Right renal cortex interstitium (tissue), 3 donors: Measurements from ENCODE around the gene ZFY. TPM values are rescaled to one million over a fixed set of nuclear protein-coding genes. Genes with fewer than 3 reads are reported as not detected.

Experiments used
- DNase-seq, 3 donors: peaks; one replicate each; pipeline ENCODE4 v3.0.0-alpha.2; 2013; ENCODE audit warnings: low read depth in 3 of 3, low spot score in 2 of 3
- polyA plus RNA-seq, 3 donors: library from polyadenylated mRNA; unstranded; fragments of 120-200 nt; gene quantifications; one replicate each; pipeline ENCODE4 v1.2.1, GENCODE V29; 2013; ENCODE audit not compliant: insufficient read length in 3 of 3

Gene ZFY
- 10 to 100 TPM; 17.2 to 17.6 (median 17.6) TPM for polyA plus RNA-seq

DNA sequence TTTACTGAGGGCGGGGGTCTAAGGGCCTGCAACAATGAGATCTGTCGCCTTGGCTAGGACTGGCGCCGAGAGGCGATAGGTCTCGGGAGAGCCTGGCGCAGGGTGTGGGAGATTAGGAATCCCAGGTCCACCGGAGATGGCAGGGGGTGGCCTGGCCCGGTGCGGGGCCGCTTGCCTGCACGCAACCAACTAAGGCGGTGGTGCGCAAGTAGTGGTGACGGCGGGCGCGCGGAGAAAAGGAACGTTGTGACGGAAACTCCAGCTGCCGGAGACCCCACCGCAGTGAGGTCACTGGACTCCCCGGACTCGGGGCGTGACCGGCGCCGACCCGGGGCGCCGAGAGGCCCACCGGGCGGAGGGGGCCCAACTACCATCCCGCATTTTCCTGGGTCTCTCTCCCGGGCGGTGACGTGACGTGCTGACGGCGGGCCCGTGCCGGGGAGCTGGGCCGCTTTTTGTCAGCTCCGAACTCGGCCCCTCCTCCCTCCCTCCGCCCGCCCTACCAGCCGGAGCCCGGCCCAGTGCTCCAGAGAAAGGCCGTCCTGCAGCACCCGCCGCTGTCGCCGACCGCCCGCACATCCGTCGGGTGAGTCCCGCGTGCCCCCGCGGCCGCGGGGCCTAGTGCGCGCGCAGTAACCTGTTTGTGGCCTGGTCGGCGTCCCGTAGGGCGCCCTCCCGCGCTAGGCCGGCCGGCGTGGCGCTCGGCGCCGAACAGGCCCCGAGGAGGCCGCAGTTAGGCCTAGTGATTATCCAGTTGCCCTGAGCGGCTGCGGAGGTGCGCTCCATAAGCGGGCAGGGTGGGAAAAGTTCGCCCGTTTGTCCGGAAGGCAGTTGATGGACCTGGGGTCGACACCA lies at the start of gene ZFY:
Gene ZFY (plus strand): TSS at position 521 of the 855 bp plus-strand sequence. CDS start 18,556 bp downstream, outside the sequence.
- DNase-seq, result peak; percentile 16 to 48 (median 36)

DNA sequence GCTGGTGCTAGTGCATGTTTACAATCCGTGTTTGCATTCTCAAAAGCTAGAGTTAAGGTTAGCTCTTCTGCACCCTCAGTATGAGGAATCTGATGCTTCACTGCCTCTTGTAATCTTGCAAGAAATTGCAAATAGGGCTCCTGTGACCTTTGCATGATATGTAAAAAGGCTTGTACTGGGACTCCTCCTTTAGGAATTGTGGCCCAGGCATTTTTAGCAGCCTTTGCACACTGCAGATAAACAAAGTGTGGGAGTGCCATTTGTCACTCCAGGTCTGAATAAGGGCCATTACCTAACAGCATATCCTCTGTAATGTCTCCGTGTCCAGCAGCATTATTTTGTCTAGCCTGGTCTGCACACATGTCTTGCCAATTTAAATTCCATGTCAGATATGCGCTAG lies 49.3 kb upstream of the ZFY start:
- DNase-seq, result no peak

DNA sequence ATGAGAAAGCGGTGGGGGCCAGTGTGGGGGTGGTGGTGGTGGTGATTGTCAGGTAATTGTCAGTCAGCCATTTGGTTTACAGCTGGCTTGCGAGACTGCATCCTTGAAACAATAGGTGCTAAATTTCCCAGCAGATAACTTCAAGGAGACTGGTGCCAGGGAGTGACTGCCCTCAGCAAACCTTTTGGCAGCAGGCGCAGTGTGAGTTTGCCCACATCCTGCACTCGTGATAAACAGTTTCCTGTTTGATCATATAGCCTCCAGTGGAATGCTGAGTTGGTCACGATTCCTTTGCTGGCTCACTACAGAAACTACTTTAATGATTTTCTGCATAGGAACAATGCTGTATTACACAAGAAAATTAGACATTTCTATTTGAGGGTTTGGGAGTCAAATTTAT lies 47.8 kb upstream of the ZFY start:
- no peak for DNase-seq

DNA sequence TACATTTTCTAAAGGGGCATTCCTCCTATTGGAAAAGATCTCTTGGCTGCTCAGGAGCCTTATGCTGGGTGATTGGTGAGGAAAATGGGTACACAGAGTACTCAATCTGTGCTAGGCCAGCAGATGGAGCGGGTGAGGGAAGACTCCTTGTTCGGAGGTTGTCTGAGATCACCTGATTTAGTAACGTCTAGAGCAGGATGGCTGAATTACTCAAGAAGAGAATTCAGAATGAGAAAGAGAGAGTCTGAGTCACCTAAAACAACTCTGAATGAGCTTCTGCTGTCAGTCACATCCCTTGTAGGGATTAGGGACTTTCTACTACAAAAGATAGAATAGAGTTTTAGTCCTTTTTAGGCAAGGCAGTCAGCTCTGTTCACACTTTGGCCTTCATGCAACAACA lies 47.2 kb upstream of the ZFY start:
- DNase-seq, result no peak

DNA sequence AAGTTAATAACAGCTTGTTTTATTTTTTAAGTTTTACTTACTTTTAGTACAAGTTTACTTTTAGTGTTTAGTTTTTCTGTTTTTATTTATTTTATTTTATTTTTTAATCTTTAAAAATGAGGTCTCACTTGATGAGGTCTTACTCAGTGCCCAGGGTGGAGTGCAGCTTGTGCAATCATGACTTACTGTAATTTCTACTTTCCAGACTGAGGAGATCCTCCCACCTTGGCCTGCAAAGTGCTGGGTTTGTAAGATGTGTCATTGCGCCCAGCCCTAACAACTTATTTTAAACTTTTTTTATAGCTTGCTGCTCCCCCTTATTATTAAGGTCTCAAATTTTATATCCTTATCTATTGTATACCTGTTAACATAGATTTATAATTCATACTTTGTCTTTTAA lies 41.7 kb upstream of the ZFY start:
- DNase-seq, result no peak

DNA sequence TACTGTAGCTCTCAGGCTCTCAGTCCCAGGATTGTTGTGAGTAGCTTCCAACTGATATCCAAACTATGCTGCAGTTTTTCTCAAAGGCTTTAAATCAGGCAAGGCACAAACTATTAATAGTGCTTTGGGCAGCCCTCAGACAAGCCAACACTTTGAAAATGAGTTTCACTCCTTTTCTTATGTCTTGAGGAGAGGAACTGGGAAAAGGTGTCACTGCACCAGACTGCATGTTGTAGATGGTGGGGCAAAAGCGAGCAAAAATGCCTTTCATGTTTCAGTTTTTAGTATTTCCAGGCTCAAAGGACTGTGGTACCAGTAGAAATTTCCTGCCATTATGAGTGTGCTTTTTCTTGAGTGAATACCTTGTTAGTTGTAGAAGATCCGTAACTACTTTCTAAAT lies 39.1 kb upstream of the ZFY start:
- DNase-seq, result no peak

DNA sequence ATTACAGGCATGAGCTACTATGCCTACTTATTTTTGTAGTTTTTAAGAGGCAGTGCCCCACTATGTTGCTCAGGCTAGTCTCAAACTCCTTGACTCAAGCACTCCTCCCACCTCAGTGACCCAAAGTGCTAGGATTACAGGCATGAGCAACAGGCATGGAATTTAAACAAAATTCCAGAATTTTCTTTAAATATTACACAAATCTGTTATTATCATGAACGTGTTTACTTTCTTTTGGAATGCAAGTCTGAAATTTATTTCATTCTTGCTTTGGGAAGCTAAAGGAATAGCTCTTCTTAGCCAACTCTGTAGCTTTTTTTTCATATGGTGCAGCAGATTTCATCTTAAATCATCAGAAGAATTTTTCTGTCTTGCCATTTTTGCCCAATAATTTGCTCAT lies 27.8 kb upstream of the ZFY start:
- no peak for DNase-seq

DNA sequence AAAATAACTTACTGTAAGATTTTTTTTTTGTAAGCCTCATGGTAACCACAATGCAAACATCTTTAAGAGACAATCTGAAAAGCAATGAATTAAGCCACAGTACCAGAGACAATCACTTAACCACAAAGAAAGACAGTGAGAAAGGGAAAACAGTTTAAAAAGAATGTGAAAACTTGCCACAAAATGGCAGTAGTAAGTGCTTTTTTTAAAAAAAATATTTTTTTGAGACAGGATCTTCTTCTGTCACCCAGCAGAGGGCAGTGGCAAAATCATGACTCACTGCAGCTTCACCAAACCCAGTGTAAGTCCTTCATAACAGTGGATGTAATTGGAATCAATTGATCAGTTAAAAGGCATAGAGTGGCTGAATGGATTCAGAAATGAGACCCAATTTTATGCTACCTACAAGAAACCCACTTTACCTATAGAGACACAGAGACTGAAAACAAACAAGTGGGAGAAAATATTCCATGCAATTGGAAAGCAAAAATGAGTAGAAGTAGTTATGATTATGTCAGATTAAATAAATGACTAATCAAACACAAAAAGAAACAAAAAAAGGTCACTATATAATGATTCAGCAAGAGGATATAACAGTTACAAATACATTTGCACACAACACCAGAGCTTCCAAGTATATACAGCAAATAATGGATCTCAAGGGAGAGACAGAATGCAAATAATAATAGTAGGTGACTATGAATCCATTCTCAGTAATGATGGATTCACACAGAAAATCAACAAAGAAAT lies 21.9 kb upstream of the ZFY start:
- no peak for DNase-seq

DNA sequence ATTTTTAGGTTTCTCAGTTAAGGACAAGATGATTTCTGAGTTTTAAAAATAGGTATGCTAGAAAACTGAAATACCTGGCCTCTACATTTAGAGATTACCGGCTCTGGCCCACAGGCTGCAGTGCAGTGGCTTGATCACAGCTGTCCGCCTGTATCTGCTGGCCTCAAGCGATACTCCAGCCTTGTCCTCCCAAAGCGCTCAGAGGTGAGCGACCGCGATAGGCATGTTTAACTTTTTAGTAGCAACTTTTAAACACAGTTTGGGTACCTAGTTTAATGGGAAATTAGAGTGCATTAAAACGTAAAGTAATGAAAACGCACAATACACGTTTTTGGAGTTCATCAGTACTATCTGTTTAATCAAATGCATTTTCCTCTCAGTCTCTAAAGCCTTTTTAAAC lies 1.1 kb upstream of the ZFY start:
- DNase-seq, result peak in 1 of 3 donors; percentile 13

DNA sequence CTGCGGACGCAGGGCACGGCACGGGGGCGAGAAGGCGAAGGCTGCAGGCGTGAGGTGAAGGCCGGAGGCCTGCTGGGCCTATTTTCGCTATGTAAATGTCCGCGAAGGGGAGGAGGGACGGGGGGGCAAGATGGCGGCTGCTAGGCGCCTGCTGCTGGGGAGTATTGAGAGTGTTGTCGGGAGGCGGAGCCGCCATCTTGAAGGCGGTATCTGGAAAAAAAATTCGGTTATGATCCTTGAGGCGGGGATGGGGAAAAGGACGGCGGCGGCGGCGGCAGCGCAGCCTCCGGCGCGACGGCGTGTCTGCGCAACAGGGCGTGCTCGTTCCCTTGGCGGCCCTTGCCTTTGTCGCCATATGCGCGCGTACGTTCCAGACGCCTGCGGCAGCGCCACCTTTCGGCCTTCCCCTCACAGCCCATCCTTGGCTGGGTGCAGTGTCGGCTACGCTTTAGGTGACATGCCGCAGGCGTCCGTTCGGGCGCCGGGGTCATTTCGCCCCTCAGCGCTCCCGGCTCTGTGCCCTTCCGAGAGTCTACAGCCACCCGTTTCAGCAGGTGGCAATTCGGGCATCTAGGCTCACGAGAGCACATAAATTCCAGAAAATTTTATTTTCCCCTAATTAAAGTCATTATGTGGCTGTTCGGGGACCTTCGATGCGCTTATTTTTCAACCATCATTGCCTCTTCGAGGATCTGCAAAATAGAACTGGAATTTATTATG lies 695 bp downstream of the ZFY start:
- DNase-seq, result peak; percentile 67 to 71 (median 67)

DNA sequence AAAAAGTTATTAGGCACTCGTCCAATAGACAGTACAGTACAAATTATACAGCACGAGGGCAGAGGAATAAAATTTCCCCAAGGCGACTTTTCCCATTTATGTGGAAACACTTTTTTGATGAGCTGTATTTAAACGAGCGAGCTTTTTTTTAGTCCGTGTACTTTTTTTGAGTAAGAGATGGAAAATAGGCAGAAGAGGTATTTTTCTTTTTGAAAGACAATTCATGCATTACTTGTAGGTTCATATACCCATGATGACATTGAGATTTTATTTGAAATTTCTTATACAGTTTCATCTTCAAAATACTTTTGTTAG lies 1.2 kb downstream of the ZFY start:
- DNase-seq, result peak in 1 of 3 donors; percentile 6

DNA sequence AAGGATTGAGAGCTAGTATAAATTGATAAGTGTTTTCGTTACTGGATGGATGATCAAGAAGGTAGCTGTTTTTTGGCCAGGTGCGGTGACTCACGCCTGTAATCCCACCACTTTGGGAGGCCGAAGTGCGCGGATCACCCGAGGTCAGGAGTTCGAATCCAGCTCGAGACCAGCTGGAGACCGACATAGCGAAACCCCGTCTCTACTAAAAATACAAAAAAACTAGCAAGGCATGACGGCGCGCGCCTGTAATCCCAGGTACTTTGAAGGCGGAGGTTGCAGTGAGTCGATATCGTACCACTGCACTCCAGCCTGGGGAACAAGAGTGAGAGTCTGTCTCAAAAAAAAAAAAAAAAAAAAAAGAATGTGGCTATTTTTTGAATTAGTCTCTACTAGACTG lies 2.0 kb downstream of the ZFY start:
- DNase-seq, result no peak

DNA sequence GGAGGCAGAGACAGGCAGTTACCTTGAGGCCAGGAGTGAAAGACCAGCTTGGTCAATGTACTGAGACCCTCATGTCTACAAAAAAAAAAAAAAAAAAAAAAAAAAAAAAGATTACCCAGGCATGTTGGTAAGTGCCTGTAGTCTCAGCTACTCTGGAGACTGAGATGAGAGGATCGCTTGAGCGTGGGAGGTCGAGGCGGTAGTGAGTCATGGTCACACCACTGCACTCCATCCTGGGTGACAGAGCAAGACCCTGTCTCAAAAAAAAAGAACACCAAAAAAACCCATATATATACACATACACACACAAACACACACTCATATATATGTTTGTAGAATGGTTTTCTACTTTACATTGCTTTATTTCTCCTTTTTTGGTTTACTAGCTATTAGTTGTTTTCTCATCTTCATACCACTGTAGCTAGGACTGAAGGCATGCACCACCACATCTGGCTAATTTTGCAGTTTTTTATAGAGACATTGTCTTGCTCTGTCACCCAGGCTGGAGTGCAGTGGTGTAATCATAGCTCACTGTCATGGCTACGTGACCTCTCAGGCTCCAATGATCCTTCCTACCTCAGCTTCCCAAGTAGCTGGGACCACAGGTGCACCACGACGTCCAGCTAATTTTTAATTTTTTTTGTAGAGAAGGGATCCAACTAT lies 14.5 kb downstream of the ZFY start:
- DNase-seq, result no peak

DNA sequence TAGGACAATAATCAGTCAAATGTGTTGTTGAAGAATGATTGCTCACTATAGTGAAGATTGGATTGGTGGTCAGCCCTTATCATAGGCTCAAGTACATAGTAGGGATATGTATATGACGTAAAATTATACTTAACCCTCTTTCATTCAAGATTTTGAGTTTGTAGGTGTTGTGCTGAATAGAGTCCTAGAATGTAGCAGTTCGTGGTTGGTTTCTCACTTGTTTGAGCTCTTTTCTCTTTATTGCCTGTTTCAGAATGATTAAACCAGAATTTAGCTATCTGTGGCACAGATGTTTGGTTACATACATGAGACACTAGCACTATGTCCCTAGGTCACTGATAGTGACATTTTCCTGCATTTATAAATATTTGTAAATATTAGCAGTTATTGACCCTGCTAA lies 15.5 kb downstream of the ZFY start:
- DNase-seq, result no peak

DNA sequence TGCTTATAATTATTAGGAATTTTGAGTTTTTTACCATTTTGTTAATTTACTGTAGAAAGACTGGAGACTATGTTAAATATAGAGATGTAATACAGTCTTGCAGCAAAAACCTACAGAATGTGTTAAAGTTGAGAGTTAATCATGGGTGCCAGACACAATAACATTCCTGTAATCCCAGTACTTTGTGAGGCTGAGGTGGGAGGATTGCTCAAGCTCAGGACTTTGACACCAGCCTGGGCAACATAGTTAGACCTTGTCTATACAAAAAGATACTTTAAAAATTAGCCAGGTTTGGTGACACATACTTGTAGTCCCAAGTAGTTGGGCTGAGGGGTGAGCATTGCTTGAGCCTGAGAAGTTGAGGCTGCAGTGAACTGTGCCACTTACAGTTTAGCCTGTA lies 17.7 kb downstream of the ZFY start:
- DNase-seq, result no peak

DNA sequence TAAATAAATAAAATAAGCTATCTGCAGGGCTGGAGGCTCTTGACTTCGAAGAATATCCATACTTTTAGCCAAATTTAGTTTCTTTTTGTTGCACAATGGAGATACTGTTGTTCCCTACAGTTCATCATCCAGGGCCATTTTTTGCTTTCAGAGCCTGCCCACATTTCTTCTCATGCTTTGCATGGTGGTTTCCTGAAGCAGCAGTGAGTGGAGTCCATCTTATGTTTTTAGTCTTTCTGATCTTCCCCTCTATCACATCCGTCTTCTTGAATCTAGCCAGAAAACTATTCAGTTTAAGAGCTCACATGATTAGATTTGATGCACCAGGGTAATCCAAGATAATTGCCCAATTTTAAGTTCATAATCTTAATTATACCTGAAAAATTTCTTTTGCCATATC lies 19.6 kb downstream of the ZFY start:
- DNase-seq, result no peak

DNA sequence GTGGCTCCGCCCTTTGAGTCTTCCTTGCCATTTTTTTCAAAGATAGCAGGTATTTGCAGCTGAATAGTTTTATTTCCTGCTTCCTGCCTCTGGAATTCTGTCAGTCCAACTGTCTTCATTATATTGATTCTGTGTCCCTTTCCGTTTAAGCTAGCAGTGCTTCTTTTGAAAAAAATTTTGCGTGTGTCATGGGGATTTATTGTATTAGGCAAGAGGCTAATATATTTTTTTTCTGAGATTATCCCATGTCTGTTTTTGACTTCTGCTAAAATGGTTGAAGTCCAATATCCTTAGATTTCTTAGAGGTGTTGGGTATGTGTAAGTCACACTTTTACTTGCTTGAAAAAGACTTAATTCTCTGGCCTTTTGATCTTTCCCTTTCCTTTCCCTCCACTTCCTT lies 20.4 kb downstream of the ZFY start:
- DNase-seq, result no peak

DNA sequence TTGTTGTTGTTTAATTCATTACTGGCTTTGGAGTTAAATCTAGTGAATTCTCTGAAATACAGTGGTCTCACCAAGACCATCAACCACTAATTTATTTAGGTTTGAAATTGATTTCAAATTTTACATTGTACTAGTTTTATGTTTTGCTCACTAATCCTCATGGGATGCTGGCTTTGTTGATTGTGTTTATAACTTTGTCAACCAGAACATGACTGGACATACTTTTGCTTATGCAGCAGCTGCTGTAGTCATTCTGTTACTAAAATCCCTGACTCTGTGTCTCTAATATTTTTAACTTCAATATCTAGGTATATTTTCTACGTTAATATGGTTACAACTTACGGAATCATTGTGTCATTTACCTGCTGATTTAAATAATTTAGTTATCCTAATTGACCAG lies 26.9 kb downstream of the ZFY start:
- no peak for DNase-seq

DNA sequence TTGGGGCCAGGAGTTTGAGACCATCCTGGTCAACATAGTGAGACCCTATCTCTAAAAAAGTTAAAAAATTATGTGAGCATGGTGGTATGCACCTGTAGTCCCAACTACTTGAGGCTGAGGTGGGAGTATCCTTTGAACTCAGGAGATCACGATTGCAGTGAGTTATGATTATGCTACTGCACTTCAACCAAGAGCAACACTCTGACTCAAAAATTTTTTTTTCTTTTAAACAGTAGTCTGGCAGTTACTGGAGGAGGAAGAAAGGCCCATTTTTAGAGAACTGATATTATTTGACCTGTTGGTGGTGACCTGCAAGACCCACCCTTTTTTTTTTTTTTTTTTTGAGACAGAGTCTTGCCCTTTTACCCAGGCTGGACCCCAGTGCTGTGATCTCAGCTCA lies 29.6 kb downstream of the ZFY start:
- no peak for DNase-seq

DNA sequence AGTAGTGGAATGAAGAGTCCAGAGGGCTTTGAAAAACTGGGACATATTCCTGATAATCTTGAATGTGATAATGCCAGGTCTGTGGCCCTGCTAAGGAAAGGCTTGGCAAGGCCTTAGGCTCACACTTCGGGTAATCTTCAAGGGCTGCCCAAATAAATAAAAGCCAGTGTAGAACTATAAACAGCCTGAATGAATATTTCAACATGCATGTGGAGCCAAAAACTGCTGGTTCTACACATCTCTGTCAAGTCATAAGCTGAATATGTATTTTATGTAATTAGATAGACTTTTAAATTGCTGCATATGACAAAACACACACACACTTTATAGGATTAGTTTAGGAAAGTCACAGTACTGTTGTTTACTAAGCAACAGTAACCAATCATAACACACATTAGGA lies 30.4 kb downstream of the ZFY start:
- no peak for DNase-seq

DNA sequence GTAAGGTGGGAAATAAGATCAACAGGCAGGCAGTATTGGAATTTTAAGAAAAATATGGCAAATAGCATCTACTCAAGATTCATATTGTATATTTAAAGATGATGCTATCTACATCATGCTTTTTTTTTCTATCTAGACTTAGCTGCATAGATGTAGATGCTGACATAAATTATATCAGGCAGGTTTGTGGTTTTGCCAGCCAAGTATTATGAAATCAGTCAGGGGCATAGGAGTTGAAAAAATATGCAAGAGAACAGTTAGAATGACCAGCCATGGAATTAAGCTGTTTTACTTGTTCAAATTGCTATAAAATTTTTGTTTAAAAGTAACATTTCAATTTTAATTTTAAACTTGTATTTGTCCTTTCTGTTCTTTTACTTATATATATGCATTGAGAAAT lies 34.4 kb downstream of the ZFY start:
- no peak for DNase-seq
